Prostate gland (tissue), 2 donors: ENCODE results near the gene SLC35D1. TPM values are rescaled to one million over a fixed set of nuclear protein-coding genes. Genes with fewer than 3 reads are reported as not detected.

Experiments used
- DNase-seq: peaks from one replicate; pipeline ENCODE4 v3.0.0-alpha.2; 2019; ENCODE audit warnings: low spot score
- H3K27ac ChIP-seq, 2 donors: fragments of 200-600 bp; sonication (generic); 2 replicates each; pipeline ENCODE4 v1.5.1; 2017 to 2019
- H3K27me3 ChIP-seq: fragments of 200-600 bp; sonication (generic); replicated peaks from 2 replicates; pipeline ENCODE4 v1.5.1; 2019; ENCODE audit not compliant: insufficient read depth
- H3K36me3 ChIP-seq, 2 donors: fragments of 200-600 bp; sonication (generic); 1 replicate in 1 of 2; 2 replicates in 1 of 2; pipeline versions ENCODE4 v1.5.1 to v1.8.1; 2017 to 2019
- H3K4me1 ChIP-seq: fragments of 200-600 bp; sonication (generic); replicated peaks from 2 replicates; pipeline ENCODE4 v1.5.1; 2019
- H3K4me3 ChIP-seq, 2 donors: fragments of 200-600 bp; sonication (generic); 2 replicates each; pipeline ENCODE4 v1.5.1; 2017 to 2019
- H3K9me3 ChIP-seq: fragments of 200-600 bp; sonication (generic); 2 replicates; pipeline ENCODE4 v1.5.1; 2017
- CTCF ChIP-seq, 4 experiments: fragments of 200-600 bp in 2 of 4; fragments of 450-650 bp in 2 of 4; sonication (generic) in 2 of 4; IDR thresholded peaks; 1 replicate in 3 of 4; 2 replicates in 1 of 4; pipeline ENCODE4 v1.5.1; 2016 to 2019; ENCODE audit warnings: antibody characterized with exemption in 4 of 4, mild to moderate bottlenecking in 2 of 4, moderate library complexity in 2 of 4
- POLR2A ChIP-seq: fragments of 450-650 bp; IDR thresholded peaks from one replicate; pipeline ENCODE4 v1.6.1; 2016; ENCODE audit warnings: antibody characterized with exemption, mild to moderate bottlenecking
- POLR2AphosphoS5 ChIP-seq: sonication (generic); formaldehyde crosslinking; IDR thresholded peaks from one replicate; pipeline ENCODE4 v1.6.1; 2017; ENCODE audit warnings: antibody characterized with exemption
- WGBS: methylation state at CpG from one replicate; pipeline ENCODE4 v1.1.5; 2018; 5-methylcytosine and 5-hydroxymethylcytosine counted together
- intact Hi-C: fragments of 100-400 bp; cut with DNase I; formaldehyde crosslinking; loops from one replicate; pipeline ENCODE4 v1.14.2; 2022
- total RNA-seq, 2 donors: library from RNA; depleted of rRNA; stranded (reverse); fragments of >200 nt; gene quantifications; one replicate each; pipeline ENCODE4 v1.1.0, GENCODE V29; 2016

SLC35D1 gene
- total RNA-seq, 2 donors from 2014 or later = 13.0 to 13.2 TPM

DNA sequence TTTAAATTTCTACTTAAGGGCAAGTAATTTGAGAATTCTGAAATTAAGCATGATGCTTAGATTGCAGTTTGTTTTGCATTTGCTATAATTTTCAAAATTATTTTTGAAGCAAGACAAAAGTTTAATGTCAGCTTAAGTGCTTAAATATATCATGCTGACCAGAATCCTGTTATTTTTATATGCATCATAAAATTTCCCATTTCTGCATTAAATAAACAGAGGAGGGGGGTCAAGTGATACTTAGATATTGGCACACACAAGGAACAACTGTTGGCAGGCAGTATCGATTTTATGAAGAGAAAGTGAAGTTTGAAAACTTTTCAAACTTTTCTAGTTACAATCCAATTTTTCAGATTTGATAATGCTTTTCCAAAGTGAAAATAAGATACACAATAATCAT, 68.1 kb downstream of the SLC35D1 start:
- no peak for TF ChIP-seq CTCF (IDR thresholded peaks at IDR 0.05)
- TF ChIP-seq POLR2A = no peak
- no peak for TF ChIP-seq POLR2AphosphoS5
- H3K27me3 ChIP-seq = no peaks in the 10 kb centered on the region
- no peak for DNase-seq
- H3K4me1 ChIP-seq = no peaks in the 10 kb centered on the region
- H3K36me3 ChIP-seq = no peaks in the 10 kb centered on the region
- H3K4me3 ChIP-seq = no peak overlapping the region
- WGBS = 11% methylated on average over 1 of the region's 1 CpG
- no peak overlapping the region for H3K27ac ChIP-seq
- H3K9me3 ChIP-seq = no peaks in the 10 kb centered on the region
- intact Hi-C loops = loop anchor here (10.0 kb wide), 1 partner anchor 61 kb away; the partner anchor contains the start of genes DNAI4 and MIER1

DNA sequence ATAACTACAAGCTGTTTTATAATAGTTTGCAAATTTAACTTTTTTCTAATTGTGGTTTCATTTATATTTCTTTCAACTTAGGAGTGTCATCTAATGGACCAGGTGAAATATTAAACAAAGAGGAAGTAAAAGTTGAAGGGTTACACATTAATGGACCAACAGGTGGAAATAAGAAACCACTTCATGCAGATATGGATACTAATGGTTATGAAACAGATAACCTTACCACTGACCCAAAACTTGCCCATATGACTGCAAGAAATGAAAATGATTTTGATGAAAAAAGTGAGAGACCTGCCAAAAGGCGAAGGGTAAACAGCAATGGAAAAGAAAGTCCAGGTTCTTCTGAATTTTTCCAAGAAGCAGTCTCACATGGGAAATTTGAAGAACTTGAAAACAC, 69.5 kb downstream of the SLC35D1 start:
- no peaks in the 10 kb centered on the region for H3K36me3 ChIP-seq
- no peak overlapping the region for H3K27ac ChIP-seq
- H3K27me3 ChIP-seq = no peaks in the 10 kb centered on the region
- TF ChIP-seq POLR2AphosphoS5 = no peak
- no peak for TF ChIP-seq CTCF (IDR thresholded peaks at IDR 0.05)
- no peak for TF ChIP-seq POLR2A
- no peaks in the 10 kb centered on the region for H3K9me3 ChIP-seq
- intact Hi-C loops = loop anchor here (10.0 kb wide), 1 partner anchor 60 kb away; the partner anchor contains the start of genes DNAI4 and MIER1
- no peak overlapping the region for H3K4me3 ChIP-seq
- no peak for DNase-seq
- 94% methylated on average over 1 of the region's 1 CpG for WGBS
- H3K4me1 ChIP-seq = no peaks in the 10 kb centered on the region

DNA sequence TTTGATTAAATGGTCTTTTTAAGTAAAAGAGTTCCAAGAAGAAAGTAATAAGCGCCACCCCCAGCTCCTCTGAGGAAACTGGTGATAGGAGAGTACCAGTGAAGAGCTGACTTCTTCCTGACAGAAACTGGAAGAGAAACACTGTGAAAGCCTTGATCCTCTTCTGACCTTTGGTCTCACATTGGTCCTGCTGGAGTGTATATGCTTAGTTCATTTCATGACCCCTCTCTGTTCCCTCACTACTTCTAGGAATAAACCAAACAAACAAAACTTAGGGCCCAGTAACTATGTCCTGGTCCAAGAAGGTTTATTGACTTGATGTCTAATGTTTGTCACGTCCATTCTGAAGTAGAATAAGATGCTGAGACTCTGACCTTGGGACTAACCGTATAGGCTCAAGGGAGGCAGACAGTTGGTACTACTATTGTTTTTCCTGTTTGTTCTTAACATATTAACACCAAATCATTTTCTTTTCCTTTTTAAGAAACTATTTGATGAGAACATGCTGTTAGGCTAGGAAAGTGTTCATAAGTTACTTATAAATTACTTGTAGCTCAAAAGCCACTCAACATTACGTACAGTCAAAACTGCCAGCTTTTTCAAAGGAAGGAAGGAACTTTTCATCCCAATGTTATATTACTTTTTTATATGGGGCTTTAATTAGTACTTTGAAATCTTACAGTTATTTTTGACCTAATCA, 71.2 kb downstream of the SLC35D1 start:
- intact Hi-C loops = loop anchor here (10.0 kb wide), 1 partner anchor 58 kb away; the partner anchor contains the start of genes DNAI4 and MIER1
- H3K4me1 ChIP-seq = no peaks in the 10 kb centered on the region
- no peak overlapping the region for H3K4me3 ChIP-seq
- no peaks in the 10 kb centered on the region for H3K9me3 ChIP-seq
- no peak for TF ChIP-seq POLR2AphosphoS5
- TF ChIP-seq CTCF (IDR thresholded peaks at IDR 0.05) = no peak
- TF ChIP-seq POLR2A = no peak
- no peak for DNase-seq
- 86% methylated on average over 4 of the region's 4 CpGs for WGBS
- no peak overlapping the region for H3K27ac ChIP-seq
- no peaks in the 10 kb centered on the region for H3K36me3 ChIP-seq
- H3K27me3 ChIP-seq = no peaks in the 10 kb centered on the region

DNA sequence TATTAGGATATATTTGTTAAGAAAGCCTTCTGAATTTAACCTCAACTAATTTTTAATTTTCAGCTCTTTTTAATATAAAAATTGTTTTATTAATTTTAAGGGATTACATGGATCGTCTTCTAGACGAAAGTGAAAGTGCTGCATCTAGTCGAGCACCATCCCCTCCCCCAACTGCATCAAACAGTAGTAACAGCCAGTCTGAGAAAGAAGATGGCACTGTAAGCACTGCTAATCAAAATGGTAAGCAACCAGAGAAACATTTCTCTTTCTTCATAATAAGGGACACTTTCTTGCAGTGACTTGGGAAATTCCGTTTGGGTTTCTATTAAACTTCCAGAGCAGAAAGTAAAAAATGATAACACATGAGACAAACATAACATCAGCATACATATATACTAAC, 72.3 kb downstream of the SLC35D1 start:
- TF ChIP-seq CTCF (IDR thresholded peaks at IDR 0.05) = no peak
- TF ChIP-seq POLR2A = no peak
- TF ChIP-seq POLR2AphosphoS5 = peak; percentile 17
- 55% methylated on average over 4 of the region's 4 CpGs for WGBS
- Histone ChIP-seq H3K4me1 (no peaks in the 10 kb centered on the region), H3K9me3 (no peaks in the 10 kb centered on the region), H3K4me3 (peak overlapping the region in 1 of 2 donors; percentile 5), H3K27me3 (no peaks in the 10 kb centered on the region), H3K36me3 (no peaks in the 10 kb centered on the region), H3K27ac (peak overlapping the region; percentile 27 to 42)
- DNase-seq = no peak
- intact Hi-C loops = loop anchor here (10.0 kb wide), 1 partner anchor 57 kb away; the partner anchor contains the start of genes DNAI4 and MIER1
